Inferior parietal cortex (tissue), 1 donor: ENCODE data around the gene RRP1B.

ENCODE experiments used
- DNase-seq: peaks from one replicate; pipeline ENCODE4 v3.0.0-alpha.2; 2016; ENCODE audit errors: extremely low spot score

Gene RRP1B

GRCh38 chr21:43743947-43744346, 84.6 kb downstream of the RRP1B start:
- DNase-seq: no peak

GRCh38 chr21:43744725-43745124, 85.4 kb downstream of the RRP1B start:
- no peak for DNase-seq
